ENCODE data around the gene TXNDC11.

GRCh38 chr16:11632455-11632939 lies 110.2 kb downstream of the TXNDC11 start:
- TF ChIP-seq CTCF (IDR thresholded peaks at IDR 0.05; ENCODE audit: extremely low read depth in 1 of 2, insufficient read depth in 1 of 2, low read depth in 1 of 2, low read length in 2 of 2), result no peak
- TF ChIP-seq POLR2AphosphoS5 (IDR thresholded peaks at IDR 0.05; ENCODE audit: insufficient read depth, low read depth, low read length), result no peak
- no peak for TF ChIP-seq POLR2A (IDR thresholded peaks at IDR 0.05; ENCODE audit: low read depth, low read length)
- TF ChIP-seq EZH2 (IDR thresholded peaks at IDR 0.05; ENCODE audit: borderline replicate concordance, low read depth, low read length, severe bottlenecking), result no peak
- no peak for TF ChIP-seq FOS (IDR thresholded peaks at IDR 0.05; ENCODE audit: borderline replicate concordance, insufficient read depth, low read length)
- TF ChIP-seq JUN (IDR thresholded peaks at IDR 0.05; ENCODE audit: borderline replicate concordance, insufficient read depth, insufficient read length, low read depth), result no peak
- no peak for TF ChIP-seq MYC (IDR thresholded peaks at IDR 0.05; ENCODE audit: low read depth, low read length)

Measured in endothelial cell of umbilical vein (primary cell).